Measurements from ENCODE around the gene SEPTIN11.

The SEPTIN11 gene

GRCh38 chr4:76979236-76979635 lies 29.7 kb downstream of the SEPTIN11 start:
- H3K4me3 ChIP-seq (ENCODE audit: low read depth, low read length): no peak overlapping the region
- POLR2A ChIA-PET: no interaction called here
- no peaks in the 10 kb centered on the region for H3K9me3 ChIP-seq (ENCODE audit: control insufficient read depth, insufficient read depth, low read depth, low read length)
- no peak for TF ChIP-seq ZNF274 (IDR thresholded peaks at IDR 0.05; ENCODE audit: low read length)
- no peak for TF ChIP-seq ZNF274 (tag by site-specific recombination; IDR thresholded peaks at IDR 0.05; ENCODE audit: borderline replicate concordance)
- no peak for TF ChIP-seq ZNF26 (tag by site-specific recombination; IDR thresholded peaks at IDR 0.05)
- no peak for TF ChIP-seq ZNF404 (tag by site-specific recombination; IDR thresholded peaks at IDR 0.05)
- TF ChIP-seq FEZF1 (tag by site-specific recombination; IDR thresholded peaks at IDR 0.05): no peak
- no peak for TF ChIP-seq ZNF18 (tag by site-specific recombination; IDR thresholded peaks at IDR 0.05)
- no peak for TF ChIP-seq REPIN1 (tag by site-specific recombination; IDR thresholded peaks at IDR 0.05; ENCODE audit: low read depth)
- TF ChIP-seq TCF7L2 (IDR thresholded peaks at IDR 0.05; ENCODE audit: borderline replicate concordance, low read depth, low read length): no peak
- no peak for TF ChIP-seq ZNF114 (tag by site-specific recombination; IDR thresholded peaks at IDR 0.05)
- TF ChIP-seq ZNF132 (tag by site-specific recombination; IDR thresholded peaks at IDR 0.05; ENCODE audit: borderline replicate concordance): no peak
- TF ChIP-seq ZNF501 (tag by site-specific recombination; IDR thresholded peaks at IDR 0.05): no peak
- no peak for TF ChIP-seq ZNF112 (tag by site-specific recombination; IDR thresholded peaks at IDR 0.05)
- no peak for TF ChIP-seq ZNF776 (tag by site-specific recombination; IDR thresholded peaks at IDR 0.05; ENCODE audit: borderline replicate concordance)
- TF ChIP-seq ELK4 (IDR thresholded peaks at IDR 0.05; ENCODE audit: borderline replicate concordance, low read depth, low read length): no peak
- no peak for TF ChIP-seq ZNF211 (tag by site-specific recombination; IDR thresholded peaks at IDR 0.05; ENCODE audit: low read depth)
- no peak for TF ChIP-seq ZNF266 (tag by site-specific recombination; IDR thresholded peaks at IDR 0.05; ENCODE audit: low read depth)
- TF ChIP-seq ATF2 (tag by site-specific recombination; IDR thresholded peaks at IDR 0.05; ENCODE audit: low read depth): no peak
- no peak for TF ChIP-seq ZNF37A (tag by site-specific recombination; IDR thresholded peaks at IDR 0.05)
- no peak for TF ChIP-seq ZNF175 (tag by site-specific recombination; IDR thresholded peaks at IDR 0.05)
- no peak for TF ChIP-seq ZNF341 (tag by site-specific recombination; IDR thresholded peaks at IDR 0.05; ENCODE audit: low read depth)
- no peak for TF ChIP-seq ZFP69B (tag by site-specific recombination; IDR thresholded peaks at IDR 0.05)
- peaks cover 2% of the 10 kb centered on the region for H3K4me1 ChIP-seq (ENCODE audit: control insufficient read depth, insufficient read depth, low read length)
- CTCF ChIA-PET: interaction anchor here (0.6 kb wide), 1 partner anchor 329 kb away, joined by 3 read pairs; no protein-coding TSS in a partner anchor
- H3K36me3 ChIP-seq (ENCODE audit: control insufficient read depth in 2 of 2, insufficient read depth in 1 of 2, low read length in 2 of 2): no peaks in the 10 kb centered on the region
- H3K27ac ChIP-seq (ENCODE audit: extremely low read depth, low read depth, low read length): no peak overlapping the region

- no peak overlapping the region for H3K27ac ChIP-seq (ENCODE audit: extremely low read depth, low read depth, low read length)
- H3K36me3 ChIP-seq (ENCODE audit: control insufficient read depth in 2 of 2, insufficient read depth in 1 of 2, low read length in 2 of 2): no peaks in the 10 kb centered on the region
- H3K4me1 ChIP-seq (ENCODE audit: control insufficient read depth, insufficient read depth, low read length): peaks cover 2% of the 10 kb centered on the region
- H3K4me3 ChIP-seq (ENCODE audit: low read depth, low read length): no peak overlapping the region
- ChIA-PET POLR2A (interaction anchor here (0.6 kb wide), 1 partner anchor 30 kb away, joined by 3 read pairs; no protein-coding TSS in a partner anchor), CTCF (interaction anchor here (1.6 kb wide), 1 partner anchor 9 kb away, joined by 4 read pairs; no protein-coding TSS in a partner anchor)
- H3K9me3 ChIP-seq (ENCODE audit: control insufficient read depth, insufficient read depth, low read depth, low read length): no peaks in the 10 kb centered on the region
- TF ChIP-seq ZNF423 (tag by site-specific recombination; IDR thresholded peaks at IDR 0.05) (no peak), ZNF280D (tag by site-specific recombination; IDR thresholded peaks at IDR 0.05) (no peak), OVOL3 (tag by site-specific recombination; IDR thresholded peaks at IDR 0.05) (no peak), PATZ1 (tag by site-specific recombination; IDR thresholded peaks at IDR 0.05) (no peak), ZNF837 (tag by site-specific recombination; IDR thresholded peaks at IDR 0.05) (no peak)
These were observed 30.7 kb downstream of the SEPTIN11 start for GRCh38 chr4:76980261-76980660.
